ENCODE results near the gene TWF1.

TWF1 gene

GRCh38 chr12:43806737-43807072, 588 bp upstream of the TWF1 start:
- H3K4me3 ChIP-seq (ENCODE audit: low read depth, low read length), result peak overlapping the region; percentile 88
- peak; percentile 15 for DNase-seq (ENCODE audit: low read depth)
- TF ChIP-seq CTCF (conservative IDR thresholded peaks at IDR 0.05; ENCODE audit: low read depth, low read length), result no peak

GRCh38 chr12:43805149-43805859, 813 bp downstream of the TWF1 start:
- peak; percentile 6 for DNase-seq (ENCODE audit: low read depth)
- H3K4me3 ChIP-seq (ENCODE audit: low read depth, low read length), result peak overlapping the region; percentile 88
- TF ChIP-seq CTCF (conservative IDR thresholded peaks at IDR 0.05; ENCODE audit: low read depth, low read length), result no peak

- TF ChIP-seq CTCF (conservative IDR thresholded peaks at IDR 0.05; ENCODE audit: low read depth, low read length), result no peak
- no peak for DNase-seq (ENCODE audit: low read depth)
- no peak overlapping the region for H3K4me3 ChIP-seq (ENCODE audit: low read depth, low read length)
These were observed 8.4 kb downstream of the TWF1 start for GRCh38 chr12:43797561-43798217.

- no peak for TF ChIP-seq CTCF (conservative IDR thresholded peaks at IDR 0.05; ENCODE audit: low read depth, low read length)
- no peak overlapping the region for H3K4me3 ChIP-seq (ENCODE audit: low read depth, low read length)
- peak; percentile 66 for DNase-seq (ENCODE audit: low read depth)
These were observed 10.3 kb downstream of the TWF1 start for GRCh38 chr12:43795716-43796280.

GRCh38 chr12:43789941-43790340, 16.2 kb downstream of the TWF1 start:
- peak; percentile 68 for DNase-seq (ENCODE audit: low read depth)
- no peak for TF ChIP-seq CTCF (conservative IDR thresholded peaks at IDR 0.05; ENCODE audit: low read depth, low read length)
- no peak overlapping the region for H3K4me3 ChIP-seq (ENCODE audit: low read depth, low read length)

GRCh38 chr12:43786899-43787693, 19.0 kb downstream of the TWF1 start:
- no peak overlapping the region for H3K4me3 ChIP-seq (ENCODE audit: low read depth, low read length)
- no peak for TF ChIP-seq CTCF (conservative IDR thresholded peaks at IDR 0.05; ENCODE audit: low read depth, low read length)
- peak; percentile 5 for DNase-seq (ENCODE audit: low read depth)

Data from choroid plexus epithelial cell (primary cell).